Stomach smooth muscle (tissue), 2 donors: ENCODE data around the gene ACAA2.
A peak's percentile ranks its signal among the peaks of the same experiment; 100 is the strongest.
"Not testable (repeated sequence)": the region's sequence is repeated elsewhere in the genome, so short reads cannot be mapped to it uniquely, and the experiment has no call there.

ENCODE experiments used
- H3K27ac ChIP-seq: one replicate; pipeline ENCODE4 v1.7.0; 2013; ENCODE audit warnings: mild to moderate bottlenecking, low read length, inconsistent platforms
- H3K27me3 ChIP-seq, 2 donors: one replicate each; pipeline ENCODE4 v1.7.0; 2013; ENCODE audit warnings: low read length in 2 of 2; ENCODE audit not compliant: insufficient read depth in 2 of 2, control insufficient read depth in 1 of 2
- H3K36me3 ChIP-seq, 2 donors: one replicate each; pipeline ENCODE4 v1.7.0; 2013; ENCODE audit warnings: low read length in 2 of 2; ENCODE audit not compliant: control insufficient read depth in 2 of 2, insufficient read depth in 2 of 2
- H3K4me1 ChIP-seq: one replicate; pipeline ENCODE4 v1.7.0; 2013; ENCODE audit warnings: low read length; ENCODE audit not compliant: control insufficient read depth, insufficient read depth
- H3K4me3 ChIP-seq, 2 donors: one replicate each; pipeline ENCODE4 v1.7.0; 2013; ENCODE audit warnings: low read length in 2 of 2
- H3K9ac ChIP-seq, 2 donors: one replicate each; pipeline ENCODE4 v1.7.0; 2013; ENCODE audit warnings: low read length in 2 of 2, mild to moderate bottlenecking in 1 of 2
- H3K9me3 ChIP-seq, 2 donors: one replicate each; pipeline ENCODE4 v1.7.0; 2013; ENCODE audit warnings: low read length in 2 of 2; ENCODE audit not compliant: control insufficient read depth in 2 of 2
- donor health status: healthy.
- donor health status: Pancreatic carcinoma.

ACAA2 gene

GRCh38 chr18:49812286-49813068 lies 856 bp downstream of the ACAA2 start:
- peak overlapping the region; percentile 93 to 95 for H3K4me3 ChIP-seq
- H3K9ac ChIP-seq: peak overlapping the region; percentile 94 to 95
- H3K36me3 ChIP-seq: no peaks in the 10 kb centered on the region
- no peaks in the 10 kb centered on the region for H3K27me3 ChIP-seq
- H3K27ac ChIP-seq: peak overlapping the region; percentile 97
- peaks cover 0 to 4% of the 10 kb centered on the region in 2 donors for H3K9me3 ChIP-seq
- peaks cover 8% of the 10 kb centered on the region for H3K4me1 ChIP-seq

- Histone ChIP-seq H3K4me1 (peaks cover 8% of the 10 kb centered on the region), H3K36me3 (no peaks in the 10 kb centered on the region), H3K27me3 (no peaks in the 10 kb centered on the region), H3K9me3 (peaks cover 0 to 4% of the 10 kb centered on the region in 2 donors), H3K27ac (no peak overlapping the region), H3K9ac (no peak overlapping the region), H3K4me3 (peak overlapping the region in 1 of 2 donors; percentile 17)
These were observed 2.0 kb downstream of the ACAA2 start for GRCh38 chr18:49811151-49811938.

GRCh38 chr18:49808553-49809191 lies 4.7 kb downstream of the ACAA2 start:
- not testable (repeated sequence) for H3K4me1 ChIP-seq, H3K27ac ChIP-seq, H3K9me3 ChIP-seq, H3K4me3 ChIP-seq, H3K9ac ChIP-seq, H3K36me3 ChIP-seq, H3K27me3 ChIP-seq

GRCh38 chr18:49804096-49804495 lies 9.2 kb downstream of the ACAA2 start:
- Histone ChIP-seq H3K4me3 (no peak overlapping the region), H3K27ac (no peak overlapping the region), H3K9me3 (peaks cover 0 to 4% of the 10 kb centered on the region in 2 donors), H3K9ac (no peak overlapping the region), H3K4me1 (no peaks in the 10 kb centered on the region), H3K27me3 (no peaks in the 10 kb centered on the region), H3K36me3 (no peaks in the 10 kb centered on the region)

GRCh38 chr18:49802623-49803022 lies 10.7 kb downstream of the ACAA2 start:
- no peaks in the 10 kb centered on the region for H3K27me3 ChIP-seq
- no peaks in the 10 kb centered on the region for H3K36me3 ChIP-seq
- no peak overlapping the region for H3K4me3 ChIP-seq
- no peaks in the 10 kb centered on the region for H3K4me1 ChIP-seq
- H3K9me3 ChIP-seq: no peaks in the 10 kb centered on the region
- H3K27ac ChIP-seq: no peak overlapping the region
- no peak overlapping the region for H3K9ac ChIP-seq

- H3K27ac ChIP-seq, H3K4me3 ChIP-seq, H3K9me3 ChIP-seq, H3K4me1 ChIP-seq, H3K9ac ChIP-seq, H3K27me3 ChIP-seq, H3K36me3 ChIP-seq: not testable (repeated sequence)
These were observed 12.8 kb downstream of the ACAA2 start for GRCh38 chr18:49800491-49800890.

GRCh38 chr18:49799806-49800205 lies 13.5 kb downstream of the ACAA2 start:
- not testable (repeated sequence) for H3K4me3 ChIP-seq, H3K27ac ChIP-seq, H3K9me3 ChIP-seq, H3K27me3 ChIP-seq, H3K36me3 ChIP-seq, H3K4me1 ChIP-seq, H3K9ac ChIP-seq

GRCh38 chr18:49798001-49798400 lies 15.3 kb downstream of the ACAA2 start:
- Histone ChIP-seq H3K27ac (no peak overlapping the region), H3K4me1 (no peaks in the 10 kb centered on the region)

GRCh38 chr18:49795612-49796552 lies 17.5 kb downstream of the ACAA2 start:
- Histone ChIP-seq H3K9ac (no peak overlapping the region), H3K27ac (no peak overlapping the region), H3K4me3 (no peak overlapping the region), H3K9me3 (no peaks in the 10 kb centered on the region), H3K27me3 (no peaks in the 10 kb centered on the region), H3K4me1 (no peaks in the 10 kb centered on the region), H3K36me3 (peaks cover 12 to 20% of the 10 kb centered on the region in 2 donors)

More at GRCh38 chr18:49798001-49798400, 15.3 kb downstream of the ACAA2 start:
- Histone ChIP-seq H3K36me3 (peaks cover 5 to 10% of the 10 kb centered on the region in 2 donors), H3K9me3 (no peaks in the 10 kb centered on the region), H3K27me3 (no peaks in the 10 kb centered on the region), H3K9ac (no peak overlapping the region), H3K4me3 (no peak overlapping the region)

- Histone ChIP-seq H3K27me3 (no peaks in the 10 kb centered on the region), H3K36me3 (peaks cover 19 to 30% of the 10 kb centered on the region in 2 donors), H3K9ac (no peak overlapping the region), H3K9me3 (no peaks in the 10 kb centered on the region), H3K4me3 (no peak overlapping the region), H3K4me1 (no peaks in the 10 kb centered on the region), H3K27ac (no peak overlapping the region)
These were observed 18.6 kb downstream of the ACAA2 start for GRCh38 chr18:49794743-49795142.
